Neural progenitor cell (in vitro differentiated cells): Measurements from ENCODE around the gene FBXL15. TPM values are rescaled to one million over a fixed set of nuclear protein-coding genes. Genes with fewer than 3 reads are reported as not detected.
A peak's percentile ranks its signal among the peaks of the same experiment; 100 is the strongest.

Experiments
- DNase-seq: peaks from one replicate; pipeline ENCODE4 v3.0.0-alpha.2; 2016; ENCODE audit warnings: low spot score
- H2AFZ ChIP-seq: fragments of 200-600 bp; sonication (generic); replicated peaks from 2 replicates; pipeline ENCODE4 v1.6.1; 2016; ENCODE audit warnings: antibody characterized with exemption
- H3F3A ChIP-seq: fragments of 200-600 bp; sonication (generic); 2 replicates; pipeline ENCODE4 v1.6.1; 2016; ENCODE audit warnings: antibody characterized with exemption, low read depth
- H3K27ac ChIP-seq: fragments of 200-600 bp; sonication (generic); 2 replicates; pipeline ENCODE4 v1.5.1; 2016; ENCODE audit warnings: mild to moderate bottlenecking
- H3K27me3 ChIP-seq: fragments of 200-600 bp; sonication (generic); 2 replicates; pipeline ENCODE4 v1.6.1; 2016; ENCODE audit warnings: mild to moderate bottlenecking, moderate library complexity
- H3K36me3 ChIP-seq: fragments of 200-600 bp; sonication (generic); 2 replicates; pipeline ENCODE4 v1.5.1; 2016
- H3K4me1 ChIP-seq: fragments of 200-600 bp; sonication (generic); 2 replicates; pipeline ENCODE4 v1.6.1; 2016; ENCODE audit warnings: mixed run types
- H3K4me2 ChIP-seq: fragments of 200-600 bp; sonication (generic); 2 replicates; pipeline ENCODE4 v1.6.1; 2016
- H3K4me3 ChIP-seq: fragments of 200-600 bp; sonication (generic); 2 replicates; pipeline ENCODE4 v1.5.1; 2016
- H3K79me2 ChIP-seq: fragments of 200-600 bp; sonication (generic); 2 replicates; pipeline ENCODE4 v1.6.1; 2016; ENCODE audit warnings: low read depth
- H3K9ac ChIP-seq: fragments of 200-600 bp; sonication (generic); 2 replicates; pipeline ENCODE4 v1.6.1; 2016
- H3K9me3 ChIP-seq: fragments of 200-600 bp; sonication (generic); 2 replicates; pipeline ENCODE4 v1.5.1; 2016; ENCODE audit warnings: low read depth
- H4K20me1 ChIP-seq: fragments of 200-600 bp; sonication (generic); 2 replicates; pipeline ENCODE4 v1.6.1; 2016; ENCODE audit warnings: low read depth
- H3K27ac Mint-ChIP-seq: 3 replicates; pipeline ENCODE4 v1.8.0; 2021; ENCODE audit warnings: mixed read lengths
- H3K27me3 Mint-ChIP-seq: 2 replicates; pipeline ENCODE4 v1.8.0; 2022; ENCODE audit warnings: low read depth, mild to moderate bottlenecking, inconsistent platforms, moderate library complexity, mixed read lengths; ENCODE audit not compliant: insufficient read depth
- H3K36me3 Mint-ChIP-seq: 3 replicates; pipeline ENCODE4 v1.8.0; 2021; ENCODE audit warnings: mixed read lengths
- H3K4me1 Mint-ChIP-seq: 3 replicates; pipeline ENCODE4 v1.8.0; 2021; ENCODE audit warnings: mixed read lengths
- H3K4me3 Mint-ChIP-seq: 3 replicates; pipeline ENCODE4 v1.8.0; 2021; ENCODE audit warnings: mild to moderate bottlenecking, moderate library complexity, mixed read lengths
- H3K9me3 Mint-ChIP-seq: 3 replicates; pipeline ENCODE4 v1.8.0; 2020; ENCODE audit warnings: mixed read lengths
- EZH2 ChIP-seq: fragments of 200-600 bp; sonication (generic); IDR thresholded peaks from 2 replicates; pipeline ENCODE4 v1.6.1; 2017; ENCODE audit warnings: antibody characterized with exemption, mild to moderate bottlenecking, moderate library complexity
- EZH2phosphoT487 ChIP-seq: fragments of 200-600 bp; sonication (generic); IDR thresholded peaks from 2 replicates; pipeline ENCODE4 v1.6.1; 2017; ENCODE audit warnings: antibody characterized with exemption
- total RNA-seq: library from RNA; depleted of rRNA; stranded (reverse); fragments of >200 nt; gene quantifications from 2 replicates; pipeline ENCODE4 v1.2.3, GENCODE V29; 2015; ENCODE audit warnings: low replicate concordance
- TF ChIP-seq, protein P1 (sequence below): fragments of 200-600 bp; sonication (generic); IDR thresholded peaks from 2 replicates; pipeline ENCODE4 v1.5.1; 2017; ENCODE audit warnings: antibody characterized with exemption, mild to moderate bottlenecking

Gene FBXL15
- total RNA-seq, 1 donor from 2014 or later, result 4.4 TPM

DNA sequence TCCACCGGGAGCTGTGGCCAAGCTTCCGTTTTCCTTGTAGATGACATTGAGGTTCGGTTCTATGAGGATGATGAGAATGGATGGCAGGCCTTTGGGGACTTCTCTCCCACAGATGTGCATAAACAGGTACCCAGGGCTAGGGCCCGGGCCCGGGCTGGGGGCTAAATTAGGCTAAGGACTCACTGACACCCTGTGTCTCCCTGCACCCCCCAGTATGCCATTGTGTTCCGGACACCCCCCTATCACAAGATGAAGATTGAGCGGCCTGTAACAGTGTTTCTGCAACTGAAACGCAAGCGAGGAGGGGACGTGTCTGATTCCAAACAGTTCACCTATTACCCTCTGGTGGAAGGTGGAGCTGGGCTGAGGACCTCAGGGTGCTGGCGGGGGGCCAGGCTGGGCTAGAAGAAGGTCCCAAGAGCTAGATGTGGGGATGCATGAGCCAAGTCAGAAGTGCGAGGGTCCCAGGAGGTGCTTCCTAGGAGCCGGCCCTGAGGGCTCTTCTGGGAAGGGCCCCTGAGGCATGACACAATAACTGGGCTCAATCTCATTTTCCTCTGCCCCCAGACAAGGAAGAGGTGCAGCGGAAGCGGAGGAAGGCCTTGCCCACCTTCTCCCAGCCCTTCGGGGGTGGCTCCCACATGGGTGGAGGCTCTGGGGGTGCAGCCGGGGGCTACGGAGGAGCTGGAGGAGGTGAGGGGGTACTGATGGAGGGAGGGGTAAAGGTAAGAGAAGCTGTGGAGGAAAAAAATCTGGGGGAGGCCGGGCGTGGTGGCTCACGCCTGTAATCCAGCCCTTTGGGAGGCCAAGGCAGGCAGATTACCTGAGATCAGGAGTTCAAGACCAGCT, 22.2 kb upstream of the FBXL15 start:
- peak overlapping the region; percentile 87 for H3K4me2 ChIP-seq
- peak overlapping the region; percentile 76 for H3K4me3 Mint-ChIP-seq

DNA sequence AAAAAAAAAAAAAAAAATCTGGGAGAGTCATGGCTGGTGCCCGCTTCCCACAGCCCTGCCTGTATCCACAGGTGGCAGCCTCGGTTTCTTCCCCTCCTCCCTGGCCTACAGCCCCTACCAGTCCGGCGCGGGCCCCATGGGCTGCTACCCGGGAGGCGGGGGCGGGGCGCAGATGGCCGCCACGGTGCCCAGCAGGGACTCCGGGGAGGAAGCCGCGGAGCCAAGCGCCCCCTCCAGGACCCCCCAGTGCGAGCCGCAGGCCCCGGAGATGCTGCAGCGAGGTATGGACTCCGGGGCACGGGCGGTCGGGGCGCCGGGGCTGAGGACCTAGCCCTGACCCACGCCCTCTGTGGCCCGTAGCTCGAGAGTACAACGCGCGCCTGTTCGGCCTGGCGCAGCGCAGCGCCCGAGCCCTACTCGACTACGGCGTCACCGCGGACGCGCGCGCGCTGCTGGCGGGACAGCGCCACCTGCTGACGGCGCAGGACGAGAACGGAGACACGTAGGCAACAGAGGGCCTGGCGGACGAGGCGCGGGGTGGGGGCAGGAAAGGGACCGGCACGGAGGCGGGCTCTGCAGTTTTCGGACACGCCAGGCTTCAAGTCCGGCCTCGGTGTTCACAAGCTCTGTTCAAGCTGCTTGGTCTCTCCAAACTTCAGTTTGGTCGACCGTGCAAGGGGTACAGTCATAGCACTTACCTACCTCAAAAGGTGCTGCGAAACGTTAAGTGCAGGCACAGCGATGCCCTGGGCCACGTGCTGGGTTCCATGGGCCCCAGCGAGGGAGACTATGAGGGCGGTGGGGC, 21.2 kb upstream of the FBXL15 start:
- peak; percentile 94 for DNase-seq
- Mint-ChIP-seq H3K9me3 (no peaks in the 10 kb centered on the region), H3K4me3 (peak overlapping the region; percentile 82), H3K36me3 (no peaks in the 10 kb centered on the region), H3K4me1 (peaks cover 23% of the 10 kb centered on the region), H3K27me3 (peaks cover 9% of the 10 kb centered on the region), H3K27ac (no peak overlapping the region)
- Histone ChIP-seq H3K9ac (no peak overlapping the region), H4K20me1 (peaks cover 3% of the 10 kb centered on the region), H3K36me3 (no peaks in the 10 kb centered on the region), H3K27me3 (peaks cover 24% of the 10 kb centered on the region), H3K4me3 (peak overlapping the region; percentile 72), H3K9me3 (no peaks in the 10 kb centered on the region), H3K27ac (no peak overlapping the region), H3K4me1 (peaks cover 8% of the 10 kb centered on the region), H3F3A (peaks cover 8% of the 10 kb centered on the region), H3K4me2 (peak overlapping the region; percentile 87), H2AFZ (peak overlapping the region; percentile 94), H3K79me2 (no peaks in the 10 kb centered on the region)
- no peak for TF ChIP-seq EZH2
- TF ChIP-seq, protein P1, sequence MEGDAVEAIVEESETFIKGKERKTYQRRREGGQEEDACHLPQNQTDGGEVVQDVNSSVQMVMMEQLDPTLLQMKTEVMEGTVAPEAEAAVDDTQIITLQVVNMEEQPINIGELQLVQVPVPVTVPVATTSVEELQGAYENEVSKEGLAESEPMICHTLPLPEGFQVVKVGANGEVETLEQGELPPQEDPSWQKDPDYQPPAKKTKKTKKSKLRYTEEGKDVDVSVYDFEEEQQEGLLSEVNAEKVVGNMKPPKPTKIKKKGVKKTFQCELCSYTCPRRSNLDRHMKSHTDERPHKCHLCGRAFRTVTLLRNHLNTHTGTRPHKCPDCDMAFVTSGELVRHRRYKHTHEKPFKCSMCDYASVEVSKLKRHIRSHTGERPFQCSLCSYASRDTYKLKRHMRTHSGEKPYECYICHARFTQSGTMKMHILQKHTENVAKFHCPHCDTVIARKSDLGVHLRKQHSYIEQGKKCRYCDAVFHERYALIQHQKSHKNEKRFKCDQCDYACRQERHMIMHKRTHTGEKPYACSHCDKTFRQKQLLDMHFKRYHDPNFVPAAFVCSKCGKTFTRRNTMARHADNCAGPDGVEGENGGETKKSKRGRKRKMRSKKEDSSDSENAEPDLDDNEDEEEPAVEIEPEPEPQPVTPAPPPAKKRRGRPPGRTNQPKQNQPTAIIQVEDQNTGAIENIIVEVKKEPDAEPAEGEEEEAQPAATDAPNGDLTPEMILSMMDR, result peak; percentile 91
- TF ChIP-seq EZH2phosphoT487, result no peak

More for the DNA sequence above, 22.2 kb upstream of the FBXL15 start:
- peaks cover 25% of the 10 kb centered on the region for H3K4me1 Mint-ChIP-seq
- Histone ChIP-seq H3K79me2 (no peaks in the 10 kb centered on the region), H3K9ac (no peak overlapping the region), H3K9me3 (no peaks in the 10 kb centered on the region), H3K4me1 (peaks cover 8% of the 10 kb centered on the region), H3K36me3 (no peaks in the 10 kb centered on the region), H3F3A (peaks cover 17% of the 10 kb centered on the region), H3K27me3 (peaks cover 33% of the 10 kb centered on the region), H3K27ac (no peak overlapping the region), H4K20me1 (peaks cover 3% of the 10 kb centered on the region), H2AFZ (no peak overlapping the region), H3K4me3 (peak overlapping the region; percentile 72)
- TF ChIP-seq, protein P1, result no peak
- no peak for TF ChIP-seq EZH2
- TF ChIP-seq EZH2phosphoT487, result no peak
- no peak overlapping the region for H3K27ac Mint-ChIP-seq
- no peaks in the 10 kb centered on the region for H3K9me3 Mint-ChIP-seq
- DNase-seq, result no peak
- H3K36me3 Mint-ChIP-seq, result no peaks in the 10 kb centered on the region
- peaks cover 13% of the 10 kb centered on the region for H3K27me3 Mint-ChIP-seq

DNA sequence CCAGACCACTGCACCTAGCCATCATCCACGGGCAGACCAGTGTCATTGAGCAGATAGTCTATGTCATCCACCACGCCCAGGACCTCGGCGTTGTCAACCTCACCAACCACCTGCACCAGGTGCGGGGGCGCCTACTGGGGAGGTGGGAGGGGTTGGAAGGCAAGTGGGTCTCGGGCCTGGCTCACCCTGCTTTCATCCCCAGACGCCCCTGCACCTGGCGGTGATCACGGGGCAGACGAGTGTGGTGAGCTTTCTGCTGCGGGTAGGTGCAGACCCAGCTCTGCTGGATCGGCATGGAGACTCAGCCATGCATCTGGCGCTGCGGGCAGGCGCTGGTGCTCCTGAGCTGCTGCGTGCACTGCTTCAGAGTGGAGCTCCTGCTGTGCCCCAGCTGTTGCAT, 20.6 kb upstream of the FBXL15 start:
- Mint-ChIP-seq H3K4me3 (peak overlapping the region; percentile 82), H3K36me3 (no peaks in the 10 kb centered on the region), H3K9me3 (no peaks in the 10 kb centered on the region), H3K27me3 (peaks cover 7% of the 10 kb centered on the region), H3K4me1 (peaks cover 19% of the 10 kb centered on the region), H3K27ac (no peak overlapping the region)
- Histone ChIP-seq H4K20me1 (no peaks in the 10 kb centered on the region), H3K9ac (no peak overlapping the region), H3K27ac (no peak overlapping the region), H3K36me3 (no peaks in the 10 kb centered on the region), H2AFZ (no peak overlapping the region), H3F3A (peaks cover 1% of the 10 kb centered on the region), H3K4me2 (peak overlapping the region; percentile 87), H3K27me3 (peaks cover 23% of the 10 kb centered on the region), H3K4me1 (peaks cover 4% of the 10 kb centered on the region), H3K79me2 (no peaks in the 10 kb centered on the region), H3K9me3 (no peaks in the 10 kb centered on the region), H3K4me3 (no peak overlapping the region)
- no peak for DNase-seq
- TF ChIP-seq EZH2 (no peak), EZH2phosphoT487 (no peak)
- TF ChIP-seq, protein P1, result no peak
